ENCODE data around the gene MAPRE2.

Gene MAPRE2

DNA sequence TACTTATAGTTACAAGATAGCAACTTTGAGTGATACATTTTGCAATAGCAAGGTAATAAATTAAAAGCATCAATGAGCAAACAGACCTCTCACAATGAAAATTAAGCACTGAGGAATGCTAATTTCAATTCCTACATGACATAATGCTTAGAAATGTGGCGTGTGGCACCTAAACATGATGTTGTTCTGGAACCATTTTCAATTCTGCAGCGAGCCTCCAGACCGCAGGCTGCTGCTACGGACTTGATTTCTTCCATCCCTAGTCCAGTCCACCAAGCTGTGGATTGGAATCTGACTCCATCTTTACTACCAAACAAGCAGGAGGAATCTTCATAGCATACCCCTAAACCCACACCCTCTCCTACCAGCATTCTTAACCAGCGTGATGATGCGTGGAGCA, 140.9 kb downstream of the MAPRE2 start:
- no peak for DNase-seq (ENCODE audit: low spot score)

DNA sequence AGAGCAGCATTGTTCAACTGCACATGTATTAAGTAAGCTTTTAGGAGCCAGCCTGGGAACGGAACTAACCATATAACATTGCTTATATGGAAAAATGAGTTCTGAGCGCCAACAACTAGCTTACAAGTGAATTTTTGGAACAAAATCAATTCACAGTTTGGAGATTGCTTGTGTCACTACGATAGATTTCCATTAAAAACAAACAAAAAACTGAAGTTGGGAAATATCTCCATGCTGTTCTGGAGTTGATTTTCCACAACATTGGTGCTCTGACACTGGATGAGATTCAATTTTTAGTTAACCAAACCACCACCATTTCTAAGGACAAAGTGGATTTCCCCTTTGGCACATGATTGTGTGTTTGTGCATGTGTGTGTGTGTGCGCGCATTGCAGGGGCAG, 142.7 kb downstream of the MAPRE2 start:
- no peak for DNase-seq (ENCODE audit: low spot score)

DNA sequence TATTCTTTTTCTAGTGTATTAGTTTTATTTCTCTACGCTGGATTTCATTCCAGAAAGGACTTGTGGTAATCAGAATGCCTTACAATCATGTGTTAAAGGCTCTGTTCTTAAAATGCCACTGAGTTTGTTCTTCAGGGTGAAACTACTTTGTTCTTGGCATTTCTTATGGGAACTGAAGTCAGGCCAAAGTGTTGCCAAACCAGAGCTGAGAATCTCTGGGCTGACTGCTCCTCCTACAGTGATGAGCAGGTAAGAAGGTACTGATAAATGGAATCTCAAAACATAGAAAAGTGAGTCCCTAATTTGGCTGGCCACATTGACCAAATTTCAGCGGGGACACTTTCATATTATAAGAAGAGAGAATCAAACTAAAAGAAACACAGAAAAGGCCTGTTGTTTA, 144.6 kb downstream of the MAPRE2 start:
- DNase-seq (ENCODE audit: low spot score): no peak

DNA sequence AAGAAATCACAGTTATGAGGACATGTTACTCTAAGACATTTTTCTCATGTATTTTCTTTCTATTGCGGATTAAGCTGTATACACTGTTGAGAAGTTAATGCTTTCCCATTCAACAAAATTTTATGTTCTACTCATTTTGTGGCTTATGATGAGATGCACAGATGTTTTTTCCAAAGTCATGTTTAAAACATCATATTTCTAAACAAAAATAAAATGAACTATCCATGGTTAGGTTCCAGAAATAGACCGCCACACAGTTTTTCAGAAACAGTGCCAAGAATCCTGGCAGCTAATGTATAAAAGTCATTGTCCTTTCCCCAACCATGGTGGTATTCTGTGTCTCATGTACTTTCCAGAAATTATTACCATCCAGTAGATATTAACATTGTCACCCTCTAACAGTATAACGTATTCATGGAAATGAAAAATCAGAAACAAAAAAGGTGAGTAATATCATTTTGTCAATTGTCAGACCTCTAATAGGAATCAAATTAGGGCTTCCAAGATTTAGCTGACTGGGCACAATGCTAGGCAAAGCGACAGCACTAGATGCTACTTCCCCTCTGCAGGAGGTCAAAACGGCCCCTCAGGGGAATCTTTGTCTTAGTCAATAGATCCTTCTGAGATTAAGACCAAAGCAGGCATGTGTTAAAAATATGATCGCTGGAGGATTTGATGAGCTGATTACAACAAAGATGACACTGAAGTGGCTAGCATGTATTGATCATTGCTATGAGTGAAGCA, 145.2 kb downstream of the MAPRE2 start:
- no peak for DNase-seq (ENCODE audit: low spot score)

DNA sequence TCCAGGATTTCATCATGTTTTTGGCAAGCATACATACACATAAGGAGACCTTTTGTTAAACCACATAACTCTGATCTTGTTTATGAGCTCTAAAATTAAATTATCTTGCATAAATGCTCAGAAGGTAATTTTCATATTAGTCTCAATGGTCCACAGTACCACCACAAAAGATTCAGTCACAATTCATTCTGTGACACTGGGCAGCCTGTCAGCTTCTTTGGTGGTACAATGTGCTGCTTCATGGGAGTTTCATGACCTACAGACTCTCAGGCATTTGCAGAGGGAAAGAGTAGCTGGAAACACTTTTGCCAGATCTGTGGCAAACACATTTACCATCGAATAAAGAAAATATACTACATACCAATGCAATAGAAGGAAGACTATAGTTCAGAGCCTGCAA, 148.3 kb downstream of the MAPRE2 start:
- no peak for DNase-seq (ENCODE audit: low spot score)

DNA sequence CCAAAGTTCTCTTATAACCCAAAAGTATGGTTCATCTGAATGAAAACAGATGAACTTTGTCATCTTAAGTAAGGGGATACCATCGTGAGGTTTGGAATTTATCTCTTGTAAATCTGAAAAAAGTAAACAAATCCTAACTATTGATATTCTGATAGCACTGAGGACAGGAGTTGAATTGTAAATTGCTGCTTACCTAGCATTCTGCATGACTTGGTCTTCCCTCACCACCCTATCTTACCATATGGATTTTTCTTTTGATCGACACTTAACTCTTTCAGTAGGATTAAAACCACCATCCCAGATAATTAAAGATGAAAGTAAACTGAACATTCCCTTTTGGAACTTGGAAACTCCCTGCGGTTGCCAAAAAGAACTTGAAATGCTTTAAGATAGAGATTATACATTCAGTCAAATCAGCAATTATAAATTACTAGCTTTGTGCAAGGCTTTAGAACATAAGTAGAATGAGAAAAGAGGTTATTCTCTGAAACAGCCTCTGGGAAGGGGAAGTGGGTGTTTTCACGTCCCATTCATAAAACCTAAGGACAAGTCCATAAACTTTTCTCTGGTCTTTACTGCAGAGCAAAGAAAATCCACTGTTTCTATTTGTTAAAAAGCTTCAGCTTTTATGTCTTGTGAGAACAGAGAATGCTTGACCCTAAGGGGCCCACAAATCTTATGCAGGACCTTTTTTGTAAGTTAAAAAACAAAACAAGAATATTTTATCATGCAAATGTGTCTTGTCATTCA, 149.9 kb downstream of the MAPRE2 start:
- no peak for DNase-seq (ENCODE audit: low spot score)

DNA sequence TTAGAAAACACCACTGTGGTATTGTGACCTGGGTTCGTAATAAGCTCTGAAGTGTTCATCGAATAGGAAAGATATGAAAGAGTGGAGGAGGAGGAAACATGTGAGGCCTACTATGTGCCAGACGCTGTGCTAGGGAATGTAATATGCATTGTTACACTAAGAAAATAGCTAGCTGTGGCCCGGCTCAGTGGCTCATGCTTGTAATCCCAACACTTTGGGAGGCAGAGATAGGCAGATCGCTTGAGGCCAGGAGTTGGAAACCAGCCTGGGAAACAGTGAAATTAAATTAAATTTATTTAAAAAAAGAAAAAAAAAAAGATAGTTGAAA, 150.4 kb downstream of the MAPRE2 start:
- DNase-seq (ENCODE audit: low spot score): no peak

DNA sequence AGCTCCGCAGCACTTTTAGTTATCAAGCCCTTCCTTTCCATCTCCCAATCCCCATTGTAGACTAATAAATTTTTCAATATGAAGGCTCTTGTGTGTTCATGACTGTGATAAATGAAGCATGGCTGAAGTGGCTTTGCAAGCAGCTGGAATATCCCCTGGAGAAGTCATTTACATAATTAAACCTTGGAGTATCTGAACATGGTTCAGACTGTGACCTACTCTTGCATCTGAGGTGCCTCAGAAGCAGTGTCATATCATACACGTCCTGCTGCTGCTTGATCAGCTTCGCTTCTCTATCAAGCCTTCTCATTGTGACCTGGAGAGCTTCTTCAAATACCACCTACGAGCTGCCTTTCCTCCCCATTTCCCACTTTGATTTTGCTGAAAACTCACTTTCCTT, 151.2 kb downstream of the MAPRE2 start:
- no peak for DNase-seq (ENCODE audit: low spot score)

All from CD4-positive, alpha-beta T cell treated with Interleukin-6 at 100 ng/mL for 8 hours (primary cell).